ENCODE results near the gene TRMO.

TRMO gene

DNA sequence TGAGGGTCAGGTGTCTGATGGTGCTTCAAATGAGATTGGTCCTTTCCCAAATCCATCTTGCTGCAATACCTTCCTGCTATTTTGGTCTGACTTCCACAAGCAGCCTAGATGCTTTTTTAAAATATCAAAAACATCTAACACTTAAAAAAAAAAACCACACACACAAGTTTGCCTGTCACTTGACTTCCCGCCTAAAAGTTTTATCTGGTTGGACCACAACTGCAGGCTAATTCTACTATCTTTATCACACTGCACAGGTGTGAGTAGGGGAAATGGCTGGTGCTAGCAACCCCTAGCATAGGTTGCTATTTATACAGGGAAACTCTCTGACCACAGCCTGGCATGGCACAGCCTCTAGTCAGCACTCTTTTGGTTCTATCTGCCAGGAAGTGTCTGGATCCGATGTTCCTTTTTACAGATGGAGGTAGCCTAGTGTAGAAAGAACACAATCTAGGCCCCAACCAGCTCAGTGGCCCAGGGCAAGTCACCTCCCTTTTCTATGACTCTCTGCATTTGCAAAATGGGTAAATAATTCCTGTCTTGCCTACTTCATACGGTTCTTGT is 15.9 kb upstream of the TRMO start, which contains the start of gene HEMGN:
TSS of gene HEMGN (minus strand) at position 92 of the 564 bp plus-strand sequence. CDS start at position 56, 36 bp downstream.
- DNase-seq (ENCODE audit: low spot score): peak; percentile 59

DNA sequence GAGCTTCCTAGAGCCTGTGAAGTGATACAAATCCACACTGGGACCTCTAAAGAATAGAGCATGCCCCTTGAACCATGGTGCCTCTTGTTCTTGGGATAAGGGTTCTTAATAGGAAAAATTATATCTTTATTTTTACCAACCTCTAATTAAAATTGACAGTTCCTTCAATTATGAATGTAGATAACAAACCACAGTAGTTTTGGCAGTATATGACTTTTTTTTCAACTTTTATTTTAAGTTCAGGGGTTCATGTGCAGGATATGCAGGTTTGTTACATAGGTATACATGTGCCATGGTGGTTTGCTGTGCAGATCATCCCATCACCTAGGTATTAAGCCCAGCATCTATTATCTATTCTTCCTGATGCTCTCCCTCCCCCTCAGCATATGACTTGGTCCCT is 14.7 kb upstream of the TRMO start:
- DNase-seq (ENCODE audit: low spot score): no peak

DNA sequence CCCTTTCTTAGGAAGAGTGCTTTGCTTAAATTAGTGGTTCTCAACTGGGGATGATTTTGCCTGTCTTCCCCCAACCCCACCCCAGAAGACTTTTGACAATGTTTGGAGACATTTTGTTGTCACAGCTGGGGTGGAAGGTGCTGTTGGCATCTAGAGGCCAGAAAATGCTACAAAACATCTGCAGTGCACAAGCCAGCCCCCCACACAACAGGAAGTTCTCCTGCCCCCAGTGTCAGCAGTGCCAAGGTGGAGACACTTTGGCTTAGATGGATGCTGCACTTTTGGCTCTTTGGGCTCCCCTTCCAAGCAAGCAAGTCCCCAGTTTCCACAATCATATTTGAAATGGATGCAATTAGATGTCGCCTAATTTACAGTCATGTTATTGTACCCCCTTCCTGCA is 13.0 kb upstream of the TRMO start:
- DNase-seq (ENCODE audit: low spot score): no peak

DNA sequence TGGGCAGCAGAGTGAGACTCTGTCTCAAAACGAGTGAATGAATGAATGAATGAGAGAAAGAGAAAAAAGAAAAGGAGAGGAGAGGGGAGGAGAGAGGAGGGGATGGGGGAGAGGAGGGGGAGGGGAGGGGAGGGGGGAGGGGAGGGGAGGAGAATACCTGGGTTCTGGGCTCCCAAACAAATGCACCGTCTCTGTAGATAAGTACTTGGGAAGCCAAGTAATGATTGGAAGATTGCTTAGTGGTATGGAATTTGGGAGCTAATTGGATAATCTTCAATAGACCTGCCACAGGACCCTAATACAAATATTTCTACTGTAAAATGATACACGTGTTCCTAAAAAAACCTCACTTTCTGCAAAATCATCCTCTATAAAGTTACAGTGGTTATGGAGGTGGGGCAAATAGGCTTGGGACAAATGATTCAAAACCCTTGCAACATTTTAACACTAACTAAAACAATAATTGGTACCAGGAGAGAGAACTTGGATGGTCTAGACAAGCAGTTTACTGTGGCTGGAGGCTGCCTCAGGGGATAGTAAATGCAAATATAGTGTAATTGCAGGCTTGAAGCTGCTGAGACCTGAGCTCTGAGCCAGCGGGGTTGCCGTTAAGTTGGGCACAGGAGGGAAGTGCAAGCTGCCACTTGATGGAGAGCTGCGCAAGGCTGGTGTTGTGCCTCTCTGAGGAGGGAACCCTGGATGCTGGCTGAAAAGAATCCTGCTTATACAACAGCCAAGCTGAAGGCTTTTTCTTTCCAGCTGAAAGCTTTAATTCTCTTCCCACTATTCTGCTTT is 12.2 kb upstream of the TRMO start:
- peak; percentile 33 for DNase-seq (ENCODE audit: low spot score)

DNA sequence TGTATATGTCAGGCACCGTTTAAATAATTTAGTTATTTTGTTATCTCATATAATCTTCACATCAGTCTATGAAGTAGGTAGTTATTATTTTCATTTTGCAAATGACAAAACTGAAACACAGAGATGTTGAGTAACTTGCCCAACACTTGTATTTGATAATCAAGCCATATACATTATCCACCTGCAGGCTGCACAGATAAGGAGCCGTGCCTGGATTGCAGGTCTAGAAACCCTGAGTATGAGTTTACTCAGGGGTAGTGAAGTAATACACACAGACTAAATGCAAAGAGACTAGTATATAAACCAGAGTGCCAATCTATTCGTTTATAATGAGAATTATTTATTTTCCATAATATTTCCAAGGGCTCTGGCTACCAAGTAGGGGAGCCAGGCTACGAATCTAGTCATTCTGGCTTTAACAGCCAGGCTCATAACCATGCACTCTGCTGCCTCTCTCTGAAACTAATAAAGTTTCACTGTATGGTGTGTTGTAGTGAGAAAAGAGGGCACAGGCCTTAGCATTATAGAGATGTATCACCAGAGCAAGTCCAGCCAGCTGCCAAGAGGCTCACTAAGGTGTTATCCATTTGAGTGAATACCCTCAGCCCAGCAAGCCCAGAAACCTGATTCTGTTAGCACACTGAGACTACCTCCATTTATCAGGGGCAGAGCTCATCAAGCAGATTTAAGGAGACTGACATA is 11.1 kb upstream of the TRMO start:
- no peak for DNase-seq (ENCODE audit: low spot score)

DNA sequence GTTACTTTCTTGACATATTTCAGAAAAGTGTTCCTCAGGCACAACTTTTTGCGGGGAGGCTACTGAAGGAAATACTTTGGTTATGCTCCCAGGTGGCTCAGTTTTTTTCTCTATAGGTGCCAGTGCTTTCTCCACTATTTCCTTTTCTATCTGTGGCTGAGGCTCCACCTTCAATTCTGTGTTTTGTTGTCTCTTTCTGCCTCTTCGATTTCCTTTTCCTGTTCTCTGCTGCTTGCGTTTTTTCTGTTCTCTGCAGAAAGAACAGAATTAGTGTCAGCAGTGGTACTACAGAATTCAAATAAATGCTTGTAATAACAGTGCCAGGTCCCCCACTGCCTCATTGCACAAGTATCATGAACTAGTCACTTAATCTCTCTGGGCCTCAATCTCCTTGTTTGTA is 8.7 kb upstream of the TRMO start:
- no peak for DNase-seq (ENCODE audit: low spot score)

DNA sequence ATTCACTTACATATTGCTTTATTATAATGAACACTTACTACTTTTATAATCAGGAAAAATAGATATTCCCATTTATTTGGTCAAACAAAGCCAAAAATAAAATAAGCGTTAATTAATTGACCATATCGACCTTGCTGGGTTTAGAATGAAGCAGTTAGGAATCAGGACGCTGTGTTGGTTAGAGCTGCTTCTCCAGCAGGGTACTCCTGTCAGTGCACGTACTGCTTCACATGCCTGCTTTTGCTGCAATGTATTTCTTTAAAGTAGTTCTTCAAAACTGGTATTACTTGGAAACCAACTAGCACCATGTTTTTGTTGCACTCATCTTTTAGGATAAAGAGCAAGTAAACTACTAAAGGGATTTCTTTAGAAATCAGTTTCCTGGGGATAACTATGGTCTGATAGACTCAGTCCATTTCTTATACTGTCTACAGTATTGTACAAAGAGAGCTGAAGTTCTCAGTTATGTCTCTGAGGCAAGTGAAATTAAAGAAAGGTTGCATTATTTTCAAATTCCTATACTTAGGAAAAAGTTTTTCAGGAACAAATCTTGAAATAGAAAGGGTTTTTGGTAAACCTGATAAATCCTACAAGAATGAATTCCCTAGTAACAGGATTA is 6.8 kb upstream of the TRMO start:
- DNase-seq (ENCODE audit: low spot score): no peak

DNA sequence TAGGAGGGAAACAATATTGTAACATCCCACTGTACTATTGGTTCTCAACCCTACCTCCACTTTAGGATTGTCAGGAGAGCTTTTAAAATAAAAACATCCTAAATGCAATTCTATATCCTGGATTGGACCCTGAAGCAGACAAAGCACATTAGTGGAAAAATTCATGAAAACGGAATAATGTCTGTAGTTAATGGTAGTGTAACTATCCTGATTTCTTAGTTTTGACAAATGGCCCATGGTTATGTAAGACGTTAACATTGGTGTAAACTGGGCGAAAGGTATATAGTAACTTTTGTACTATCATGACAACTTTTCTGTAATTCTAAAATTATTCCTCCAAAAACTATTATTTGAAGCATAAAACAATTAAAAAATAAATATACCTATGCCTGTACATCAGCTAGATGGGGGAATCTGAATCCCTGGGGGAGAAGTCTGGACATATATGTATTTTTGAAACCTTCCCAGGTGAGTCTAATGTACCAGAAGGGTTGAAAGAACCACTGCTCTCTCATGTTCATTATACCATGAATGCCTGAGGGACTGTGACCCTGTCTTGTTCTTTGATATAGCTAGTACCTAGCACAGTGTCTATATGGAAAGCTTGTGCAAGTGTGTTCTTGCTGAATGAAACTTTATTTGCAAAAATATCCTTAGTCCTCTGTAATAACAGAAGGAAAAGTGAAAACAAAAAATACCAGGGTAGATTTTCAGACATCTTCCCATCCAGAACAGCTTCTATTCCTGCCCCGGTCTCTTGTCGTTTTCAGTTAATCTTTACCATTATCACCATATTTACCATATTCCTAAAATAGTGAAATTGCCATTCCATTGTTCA is 3.4 kb upstream of the TRMO start:
- DNase-seq (ENCODE audit: low spot score): no peak

DNA sequence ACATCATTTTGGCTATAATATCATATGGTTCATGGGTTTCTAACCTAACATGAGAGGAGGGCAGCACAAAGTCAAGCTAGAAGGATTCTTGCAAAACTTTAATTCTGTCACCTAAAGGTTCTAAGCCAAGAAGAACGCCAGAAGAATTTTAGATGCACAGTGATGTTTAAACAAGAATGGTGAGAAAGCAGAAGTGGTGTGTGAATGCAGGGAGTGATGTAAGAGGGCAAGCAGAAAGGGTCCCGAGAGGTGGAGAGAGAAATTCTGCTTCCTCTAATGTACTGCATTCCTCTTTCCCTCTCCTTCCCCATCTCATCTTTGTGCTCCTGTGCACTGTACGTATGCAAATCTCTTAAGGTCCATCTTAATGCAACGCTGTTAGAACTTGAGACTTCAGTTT is 2.1 kb upstream of the TRMO start:
- peak; percentile 22 for DNase-seq (ENCODE audit: low spot score)

DNA sequence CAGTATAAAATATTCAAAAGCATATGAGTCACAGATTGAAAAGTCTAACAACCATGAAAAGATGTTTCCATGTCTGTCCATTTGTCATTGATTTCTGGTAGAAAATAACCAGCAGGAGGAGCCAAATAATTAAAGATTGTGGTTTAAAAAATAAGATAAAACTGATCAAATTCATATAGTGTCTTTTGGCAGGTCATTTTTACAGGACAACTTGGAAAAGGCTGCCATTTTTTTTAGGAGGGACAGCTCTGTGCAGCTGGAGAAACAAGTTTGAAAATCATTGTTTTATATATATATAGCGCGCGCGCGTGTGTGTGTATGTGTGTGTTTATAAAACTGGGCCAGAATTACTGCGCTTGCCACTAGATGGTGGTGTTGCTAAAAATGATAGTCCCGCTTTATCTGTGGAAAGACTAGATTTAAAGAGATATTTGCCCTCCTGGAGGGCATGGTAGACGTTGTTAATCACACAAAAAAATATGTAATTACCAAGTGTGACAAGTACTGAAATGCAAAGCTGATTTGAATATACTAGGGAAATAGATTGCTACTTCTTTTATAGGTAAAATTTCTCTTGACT is 1.3 kb upstream of the TRMO start:
- DNase-seq (ENCODE audit: low spot score): peak; percentile 60

DNA sequence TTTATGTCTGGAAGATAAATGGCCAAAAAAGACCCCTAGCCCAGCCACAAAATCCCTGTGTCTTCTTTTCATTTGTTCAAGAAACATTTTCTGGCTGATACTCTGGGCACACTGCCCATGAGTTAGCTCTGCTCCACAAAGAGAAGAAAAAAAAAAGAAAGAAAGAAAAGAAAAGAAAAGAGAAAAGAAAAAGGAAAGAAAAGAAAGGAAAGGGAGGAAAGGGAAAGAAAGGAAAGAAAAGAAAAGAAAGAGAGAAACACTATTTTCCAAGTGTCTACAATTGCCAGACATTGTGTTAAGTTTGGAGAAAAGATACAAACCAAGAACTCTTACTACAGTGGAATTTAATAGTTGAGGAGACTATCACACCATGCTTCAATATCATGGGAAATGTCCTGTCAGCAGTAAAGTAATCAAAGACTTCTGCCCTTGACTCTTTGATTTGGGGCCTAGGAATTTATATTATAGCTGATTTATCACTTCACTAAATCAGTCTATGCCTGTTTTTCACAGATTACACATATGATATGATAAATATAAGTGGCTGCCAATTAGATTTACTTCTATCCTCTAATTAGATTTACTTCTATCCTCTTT is 3.0 kb downstream of the TRMO start:
- no peak for DNase-seq (ENCODE audit: low spot score)

DNA sequence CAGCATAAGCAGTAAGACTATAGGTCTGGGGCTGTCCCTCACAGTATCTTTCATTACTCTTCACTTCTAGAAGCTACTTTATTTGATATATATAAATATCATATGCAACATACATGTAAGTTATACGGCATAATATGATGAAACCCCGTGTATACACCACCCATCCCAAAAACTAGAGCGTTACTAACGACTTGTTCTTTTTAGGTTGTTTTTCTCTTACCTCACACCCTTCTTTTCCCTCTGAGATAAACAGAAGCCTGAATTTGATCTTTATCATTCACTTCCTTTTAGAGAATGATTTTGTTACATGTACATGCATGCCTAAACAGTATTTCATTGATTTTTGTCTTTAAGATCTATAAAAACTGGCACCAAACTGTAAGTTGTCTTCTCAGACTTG is 3.7 kb downstream of the TRMO start:
- DNase-seq (ENCODE audit: low spot score): no peak

DNA sequence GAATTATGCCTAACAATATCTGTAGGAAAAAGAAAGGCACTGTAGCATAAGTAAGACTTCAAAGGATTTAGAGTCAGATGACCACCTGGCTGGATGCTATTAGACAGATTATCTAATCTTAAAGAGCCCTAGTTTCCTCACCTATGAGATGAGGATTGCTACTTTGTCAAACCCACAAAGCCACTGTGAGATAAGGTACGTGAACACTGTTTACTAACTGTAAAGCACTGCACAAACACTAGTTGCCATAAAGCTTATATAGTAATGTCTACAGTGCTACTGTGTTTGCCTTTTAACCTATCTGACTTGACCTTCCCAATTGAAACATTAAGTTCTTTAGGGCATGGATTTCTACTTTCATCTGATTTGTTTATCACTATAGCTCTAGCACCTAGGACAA is 10.3 kb downstream of the TRMO start:
- no peak for DNase-seq (ENCODE audit: low spot score)

DNA sequence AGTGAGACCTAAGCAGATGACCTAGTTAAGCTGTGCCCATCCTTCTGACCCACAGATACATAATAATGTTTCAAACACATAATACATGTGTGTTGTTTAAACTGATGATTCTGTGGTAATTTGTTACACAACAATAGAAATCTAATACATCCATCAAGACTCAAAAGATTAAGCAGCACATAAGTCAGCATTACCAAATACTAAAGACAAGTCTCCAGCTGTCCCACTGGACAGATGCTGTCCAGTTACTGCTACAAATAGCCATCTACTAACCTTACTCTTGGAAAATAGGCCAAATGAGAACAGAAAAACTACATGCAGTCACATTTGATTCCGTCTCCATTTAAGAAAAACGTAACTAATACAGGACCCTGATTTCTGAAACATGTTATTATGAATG is 10.8 kb downstream of the TRMO start:
- DNase-seq (ENCODE audit: low spot score): no peak

DNA sequence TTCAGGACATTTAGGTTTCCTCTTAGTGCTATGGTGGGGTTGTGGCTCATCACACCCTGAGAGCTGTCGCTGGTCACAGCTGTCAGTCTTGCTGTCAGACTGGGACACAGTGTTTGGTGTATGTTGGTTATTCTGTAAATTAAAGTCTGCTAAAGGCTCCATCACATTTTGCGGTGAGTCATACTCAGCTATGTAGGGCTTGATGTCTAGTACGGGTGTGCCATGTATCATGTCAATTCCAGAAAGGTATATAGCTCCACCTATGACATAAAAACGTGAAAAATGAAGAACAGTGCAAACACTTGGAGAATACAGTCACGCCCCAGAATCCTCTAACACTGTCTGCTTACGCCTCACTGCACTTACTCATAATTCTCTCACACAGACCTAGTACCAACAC is 11.9 kb downstream of the TRMO start:
- no peak for DNase-seq (ENCODE audit: low spot score)

DNA sequence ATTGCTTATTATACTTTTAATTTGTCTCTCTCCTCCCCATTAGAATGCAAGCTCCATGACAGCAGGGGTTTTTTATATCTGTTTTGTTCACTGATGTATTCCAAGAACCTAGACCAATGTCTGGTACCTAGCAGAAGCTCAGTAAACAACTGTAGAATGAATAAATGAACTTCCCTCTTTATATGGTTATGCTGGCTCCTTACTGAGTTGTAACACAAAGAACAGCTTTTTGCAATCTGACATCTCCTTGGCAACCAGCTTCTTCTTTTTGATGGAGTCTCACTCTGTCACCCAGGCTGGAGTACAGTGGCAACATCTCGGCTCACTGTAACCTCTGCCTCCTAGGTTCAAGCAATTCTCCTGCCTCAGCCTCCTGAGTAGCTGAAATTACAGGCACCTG is 13.6 kb downstream of the TRMO start:
- no peak for DNase-seq (ENCODE audit: low spot score)

DNA sequence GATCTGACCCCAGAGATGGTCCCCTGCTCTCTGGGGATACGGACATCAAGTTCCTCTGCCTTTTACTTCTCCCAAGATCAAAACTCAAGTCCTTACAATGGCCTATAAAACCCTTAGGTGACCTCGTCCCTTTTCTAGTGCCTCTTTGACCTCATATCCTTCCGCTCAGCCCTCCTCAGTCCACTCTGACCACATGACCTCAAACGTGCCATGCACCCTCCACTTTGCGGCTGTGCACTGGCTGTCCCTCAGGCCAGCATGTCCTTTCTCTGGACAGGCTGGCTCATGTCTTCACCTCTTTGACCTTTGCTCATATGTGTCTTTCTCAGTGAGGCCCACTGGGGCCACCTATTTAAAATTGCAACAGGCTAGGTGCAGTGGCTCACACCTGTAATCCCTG is 14.7 kb downstream of the TRMO start:
- DNase-seq (ENCODE audit: low spot score): no peak

DNA sequence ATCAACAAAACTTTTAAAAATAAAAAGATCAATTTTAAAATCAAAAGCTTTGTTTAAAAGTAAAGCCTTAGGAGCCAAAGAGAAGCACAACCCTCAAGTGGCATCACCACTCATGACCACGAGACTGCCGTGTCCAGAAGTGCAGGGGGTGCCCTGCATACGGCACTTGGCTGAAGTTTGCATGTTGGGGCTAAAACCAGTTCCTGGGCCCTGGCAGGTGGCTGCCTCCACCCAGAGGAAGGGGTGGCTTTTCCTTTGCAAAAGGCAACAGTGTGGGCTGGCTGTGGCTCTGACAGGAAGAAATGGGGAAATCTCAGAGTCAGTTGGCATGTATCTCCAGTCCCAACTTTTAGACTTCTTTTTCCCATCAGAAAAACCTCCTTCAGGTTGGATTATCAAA is 15.3 kb downstream of the TRMO start:
- DNase-seq (ENCODE audit: low spot score): no peak

DNA sequence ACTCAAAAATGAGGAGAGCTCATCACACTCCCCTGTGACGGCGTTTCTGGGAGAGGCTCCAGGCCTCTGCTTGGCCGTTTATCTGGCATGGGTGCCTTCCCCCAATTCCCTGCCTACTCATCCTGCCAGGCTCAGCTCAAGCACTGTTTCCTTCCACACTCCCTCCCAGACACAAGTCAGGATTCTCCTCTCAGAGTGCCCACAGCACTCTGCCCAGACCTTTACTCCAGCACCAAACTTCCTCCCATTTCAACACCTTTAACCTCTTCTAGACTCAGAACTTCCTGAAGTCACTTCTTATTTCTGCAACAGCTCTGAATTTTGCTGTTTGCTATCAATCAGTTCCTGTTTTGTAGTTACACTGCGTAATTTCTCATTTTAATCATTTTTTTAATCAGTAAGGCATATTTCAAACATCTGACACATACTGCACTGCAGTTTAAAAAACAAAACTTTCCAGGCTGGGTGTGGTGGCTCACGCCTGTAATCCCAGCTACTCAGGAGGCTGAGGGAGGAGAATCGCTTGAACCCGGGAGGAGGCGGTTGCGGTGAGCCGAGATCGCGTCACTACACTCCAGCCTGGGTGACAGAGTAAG is 16.0 kb downstream of the TRMO start:
- no peak for DNase-seq (ENCODE audit: low spot score)

DNA sequence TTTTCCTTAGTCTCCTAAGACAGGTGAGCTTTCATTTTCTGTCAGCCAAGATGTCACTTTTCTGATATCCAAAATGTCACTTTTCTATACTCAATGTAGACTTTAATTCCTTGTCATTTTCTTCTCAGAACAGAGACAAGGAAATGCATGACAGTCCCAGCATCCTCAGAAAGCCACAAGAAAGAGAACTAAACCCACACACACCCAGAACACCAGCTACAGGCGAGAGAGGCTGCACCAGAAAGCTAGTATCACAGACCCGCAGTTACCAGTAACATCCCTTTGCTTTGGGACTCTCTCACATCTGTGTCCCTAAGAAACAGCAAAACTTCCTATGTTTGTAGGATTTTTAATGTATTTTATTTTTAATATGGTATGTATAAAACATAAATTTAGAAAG is 17.1 kb downstream of the TRMO start:
- DNase-seq (ENCODE audit: low spot score): no peak

DNA sequence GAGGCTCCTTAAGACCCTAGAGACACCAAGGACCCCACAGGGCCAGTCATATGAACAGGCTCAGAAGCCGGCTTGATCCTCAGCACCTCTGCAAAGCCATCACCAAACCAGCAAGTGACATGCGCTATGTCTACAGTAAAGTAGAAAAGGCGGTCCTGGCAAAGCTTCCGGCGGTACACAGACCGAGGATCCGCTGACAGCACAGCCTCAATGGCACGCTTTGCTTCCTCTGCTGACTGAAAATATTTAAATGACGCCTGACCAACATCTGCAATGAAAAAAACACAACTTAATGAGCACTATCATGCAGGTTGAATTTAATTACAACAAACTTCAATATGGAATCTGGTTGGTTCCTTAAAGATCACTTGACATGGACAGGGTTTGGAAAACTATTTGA is 17.6 kb downstream of the TRMO start:
- DNase-seq (ENCODE audit: low spot score): no peak

Measured in germinal center (tissue), 1 donor.